GM19238 (cell line): ENCODE data around the gene NSMCE1.

ENCODE experiments used
- DNase-seq: peaks from one replicate; pipeline ENCODE4 v3.0.0; 2011; ENCODE audit warnings: low spot score; ENCODE audit not compliant: insufficient read length

Gene NSMCE1

DNA sequence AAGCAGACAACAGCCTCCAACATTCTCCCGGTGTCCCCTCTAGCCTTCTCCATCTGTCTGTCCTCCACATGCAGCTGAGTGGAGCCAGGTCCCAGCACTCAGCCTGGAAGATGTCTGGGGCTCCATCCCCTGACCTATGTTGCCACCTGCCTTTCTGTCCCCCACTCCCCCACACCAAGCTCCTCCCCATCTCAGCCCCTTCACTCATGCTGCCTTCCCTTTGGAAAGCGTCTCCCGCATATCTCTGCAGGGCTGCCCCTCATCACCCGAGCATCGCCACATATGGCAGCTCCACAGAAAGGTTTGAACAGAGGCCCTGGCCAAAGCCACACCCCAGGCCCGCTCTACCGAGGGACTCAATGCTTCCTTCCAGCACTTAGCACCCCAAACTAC is 24.2 kb downstream of the NSMCE1 start:
- no peak for DNase-seq

DNA sequence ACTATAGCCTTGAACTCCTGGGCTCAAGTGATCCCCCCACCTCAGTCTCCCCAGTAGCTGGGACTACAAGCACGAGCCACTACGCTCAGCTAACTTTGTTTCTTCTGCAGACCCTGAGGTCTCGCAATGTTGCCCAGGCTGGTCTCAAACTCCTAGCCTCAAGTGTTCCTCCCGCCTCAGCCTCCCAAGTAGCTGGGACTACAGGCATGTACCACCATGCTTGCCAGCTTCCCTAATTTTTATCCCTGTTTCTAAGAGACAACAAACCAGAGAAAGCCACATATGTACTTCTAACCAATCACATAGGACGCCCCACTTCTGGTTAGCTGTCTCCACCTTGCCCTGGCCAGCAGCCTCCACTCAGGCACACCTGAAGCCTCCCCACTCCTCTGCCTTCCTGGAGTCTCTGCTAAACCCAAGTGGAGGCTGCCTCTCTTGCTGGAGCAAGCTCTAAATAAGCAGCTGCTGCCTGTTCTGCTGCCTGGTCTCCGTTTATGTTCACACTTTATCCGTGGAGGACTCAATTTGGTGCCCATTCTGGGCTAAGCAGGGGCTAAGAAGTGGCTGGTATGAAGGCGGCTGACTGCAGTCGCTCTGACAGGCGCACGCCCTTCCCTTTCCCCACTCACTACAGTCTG is 24.7 kb downstream of the NSMCE1 start:
- DNase-seq: no peak

DNA sequence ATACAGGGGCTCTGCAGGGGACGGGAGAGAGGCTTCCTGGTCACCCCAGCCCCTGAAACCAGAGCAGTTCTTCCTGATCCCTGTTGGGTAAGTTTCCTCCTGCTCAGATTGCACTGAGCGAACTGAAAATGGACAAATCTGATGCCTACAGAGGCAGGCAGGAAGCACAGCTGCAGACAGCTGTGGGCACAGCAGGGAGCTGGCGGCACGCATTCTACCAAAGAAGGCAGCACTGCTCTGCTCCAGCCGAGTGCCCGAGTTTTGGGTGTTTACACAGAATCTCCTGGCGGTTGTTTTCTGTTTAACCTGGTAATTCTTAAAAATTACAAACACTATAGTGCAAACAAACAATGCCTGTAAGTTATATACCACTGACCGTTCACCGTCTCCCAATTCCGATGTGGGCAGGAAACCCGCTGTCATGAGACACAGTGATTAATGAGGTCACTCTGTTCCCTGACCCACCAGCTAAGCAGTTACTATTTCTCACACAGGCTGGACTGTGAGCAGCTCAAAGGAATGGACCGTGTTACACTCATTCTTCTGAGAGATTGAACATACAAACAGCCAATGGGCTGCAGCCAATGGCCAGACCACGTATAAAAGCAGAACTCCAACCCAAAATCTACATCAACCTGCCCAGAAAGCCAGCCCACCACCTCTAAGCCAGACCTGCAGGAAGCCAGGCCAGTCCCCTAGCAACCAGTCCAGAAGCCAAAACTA is 25.5 kb downstream of the NSMCE1 start:
- no peak for DNase-seq

DNA sequence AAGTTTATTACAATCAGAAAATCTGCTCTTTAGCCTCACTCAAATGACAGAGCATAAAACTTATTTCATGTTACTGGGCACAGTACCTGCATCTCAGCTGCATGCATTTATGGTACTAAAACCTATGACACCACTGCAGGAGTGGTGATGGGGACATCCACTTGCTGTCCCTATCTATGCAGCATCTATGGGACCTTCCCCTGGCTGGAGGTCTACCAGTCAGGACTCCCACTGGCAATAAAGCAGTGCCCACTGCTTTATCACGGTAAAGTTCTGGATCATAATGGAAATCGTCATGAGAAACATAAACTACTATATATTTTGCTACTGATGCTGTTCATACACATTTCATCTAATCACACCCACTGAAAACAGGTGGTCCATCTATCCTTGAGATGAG is 26.2 kb downstream of the NSMCE1 start:
- DNase-seq: no peak

DNA sequence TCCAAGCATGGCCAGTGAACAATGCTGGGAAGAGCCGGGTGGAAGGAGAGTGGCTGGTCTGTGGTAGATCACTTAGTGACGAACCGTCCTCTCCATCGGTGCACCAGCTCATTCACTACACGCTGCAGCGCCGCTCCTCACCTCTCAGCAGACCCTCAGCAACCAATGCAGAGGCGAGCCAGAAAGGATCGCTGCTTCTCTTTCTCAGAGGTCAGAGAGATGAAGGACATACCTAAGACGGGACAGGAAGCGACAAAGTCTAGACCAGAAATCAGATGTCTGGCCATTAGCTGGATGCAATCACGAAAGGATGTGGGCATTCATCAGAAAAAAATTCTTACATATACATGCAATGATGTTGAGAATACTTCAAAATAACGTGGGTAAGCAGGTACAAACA is 26.9 kb downstream of the NSMCE1 start:
- DNase-seq: no peak

DNA sequence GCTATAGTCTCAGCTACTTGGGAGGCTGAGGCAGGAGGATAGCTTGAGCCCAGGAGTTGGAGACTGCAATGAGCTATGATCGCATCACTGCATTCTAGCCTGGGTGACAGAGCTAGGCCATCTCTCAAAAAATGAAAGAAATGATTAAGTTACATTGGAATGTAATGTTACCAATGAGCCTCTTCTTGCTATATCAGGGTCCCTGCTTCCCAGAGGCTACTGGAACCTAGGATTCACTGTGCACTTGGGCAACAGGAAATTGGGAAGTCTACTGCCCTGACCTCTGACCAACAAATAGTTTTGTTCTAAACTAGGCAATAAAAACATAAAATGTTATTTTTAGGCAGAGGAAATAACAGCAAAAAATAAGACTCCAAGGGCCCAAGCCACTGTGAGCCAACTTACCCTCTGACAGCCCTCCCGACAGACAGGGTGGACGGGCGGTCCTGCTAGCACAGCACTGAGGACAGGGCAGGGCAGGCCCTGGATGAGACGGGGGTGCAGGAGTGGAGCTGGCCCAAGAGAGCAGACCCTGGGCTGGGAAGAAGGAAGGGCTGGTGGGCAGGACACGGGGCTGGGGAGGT is 27.5 kb downstream of the NSMCE1 start:
- DNase-seq: no peak

DNA sequence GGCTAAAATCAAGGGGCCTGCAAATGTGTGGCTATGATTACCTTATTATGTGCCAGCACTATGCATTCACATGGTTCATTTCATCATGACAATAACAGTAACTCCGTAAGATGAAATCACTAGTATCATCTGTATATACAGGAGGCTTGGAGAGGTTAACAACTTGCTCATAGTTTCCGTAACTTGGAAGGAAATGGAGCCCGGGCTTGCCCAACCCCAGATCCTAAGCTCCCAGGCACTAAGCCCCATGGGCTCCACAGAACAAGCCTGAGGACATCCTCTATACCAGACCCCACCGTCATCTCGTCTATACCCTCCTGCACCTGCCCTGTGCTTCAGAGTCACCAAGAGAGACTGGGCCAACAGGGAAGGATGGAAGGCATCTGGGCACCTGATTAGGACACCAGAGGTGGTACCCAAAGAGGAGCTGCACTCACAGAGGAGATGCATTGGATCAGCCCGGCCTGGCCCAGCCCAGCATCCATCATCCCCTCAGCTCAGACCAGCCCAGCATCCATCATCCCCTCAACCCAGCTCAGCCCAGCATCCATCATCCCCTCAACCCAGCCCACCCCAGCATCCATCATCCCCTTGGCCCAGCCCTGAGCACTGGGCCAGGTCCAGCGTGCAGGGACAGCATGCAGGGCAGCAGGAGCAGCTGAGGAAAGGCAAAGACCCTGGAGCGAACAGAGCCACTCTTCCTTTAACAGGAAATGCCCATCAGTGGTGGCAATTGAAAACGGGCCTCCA is 28.5 kb downstream of the NSMCE1 start:
- DNase-seq: no peak

DNA sequence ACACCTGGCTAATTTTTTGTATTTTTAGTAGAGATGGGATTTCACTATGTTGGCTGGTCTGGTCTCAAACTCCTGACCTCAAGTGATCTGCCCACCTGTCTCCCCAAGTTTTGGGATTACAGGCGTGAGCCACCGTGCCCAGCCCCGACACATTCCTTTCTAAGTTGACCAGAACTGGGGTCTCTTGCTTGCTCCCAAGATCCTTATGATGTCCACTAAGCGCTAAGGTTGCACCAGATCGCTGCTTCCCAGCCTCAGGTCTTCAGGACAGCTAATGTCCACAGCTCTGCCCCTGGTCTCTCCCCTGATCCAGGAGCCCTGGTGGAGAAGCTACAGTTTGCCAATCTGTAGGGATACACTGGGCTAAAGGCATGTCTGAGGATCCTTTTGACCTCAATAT is 29.5 kb downstream of the NSMCE1 start:
- no peak for DNase-seq

DNA sequence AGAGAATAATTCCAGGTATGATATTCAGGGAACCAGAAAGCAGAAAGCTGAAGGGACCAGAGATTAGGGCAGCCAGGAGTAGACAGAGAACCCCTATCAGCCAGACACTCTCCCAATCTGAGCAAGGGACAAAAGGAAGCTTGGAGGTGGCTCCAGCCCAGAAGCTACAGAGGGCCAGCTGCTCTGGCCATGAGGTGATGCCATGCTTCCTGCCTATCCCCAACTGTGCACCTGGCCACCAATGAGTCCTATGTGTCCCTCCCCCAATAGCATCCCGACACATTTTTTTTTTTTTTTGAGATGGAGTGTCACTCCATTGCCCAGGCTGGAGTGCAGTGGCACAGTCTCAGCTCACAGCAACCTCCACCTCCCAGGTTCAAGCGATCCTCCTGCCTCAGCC is 30.0 kb downstream of the NSMCE1 start:
- DNase-seq: no peak

DNA sequence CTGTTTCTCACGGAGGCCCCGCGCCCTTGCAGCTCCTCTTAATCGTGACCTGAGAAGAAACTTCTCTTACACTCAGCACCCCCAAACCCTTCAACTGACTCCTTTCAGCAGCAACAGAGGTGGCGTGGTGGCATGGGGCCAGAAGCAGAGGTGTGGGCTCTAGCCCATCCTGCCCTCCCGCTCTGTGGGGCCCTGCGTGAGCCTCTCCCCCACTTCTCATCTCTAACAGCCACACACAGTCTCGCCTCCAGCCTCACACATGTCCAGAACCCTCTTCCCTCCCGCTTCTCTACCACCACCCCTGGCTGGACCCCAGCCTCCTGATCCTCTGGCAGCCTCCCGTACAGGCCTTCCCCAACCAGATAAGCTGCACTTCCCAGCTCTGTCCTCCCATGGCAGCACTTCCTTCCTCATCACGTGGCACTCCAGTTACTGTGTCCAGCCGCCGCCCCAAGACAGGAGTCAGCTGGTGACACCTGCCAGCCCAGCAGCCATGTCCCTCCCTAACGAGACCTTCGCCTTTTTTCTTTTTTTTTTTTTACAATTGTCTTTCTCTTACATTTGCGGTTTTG is 30.5 kb downstream of the NSMCE1 start:
- no peak for DNase-seq

DNA sequence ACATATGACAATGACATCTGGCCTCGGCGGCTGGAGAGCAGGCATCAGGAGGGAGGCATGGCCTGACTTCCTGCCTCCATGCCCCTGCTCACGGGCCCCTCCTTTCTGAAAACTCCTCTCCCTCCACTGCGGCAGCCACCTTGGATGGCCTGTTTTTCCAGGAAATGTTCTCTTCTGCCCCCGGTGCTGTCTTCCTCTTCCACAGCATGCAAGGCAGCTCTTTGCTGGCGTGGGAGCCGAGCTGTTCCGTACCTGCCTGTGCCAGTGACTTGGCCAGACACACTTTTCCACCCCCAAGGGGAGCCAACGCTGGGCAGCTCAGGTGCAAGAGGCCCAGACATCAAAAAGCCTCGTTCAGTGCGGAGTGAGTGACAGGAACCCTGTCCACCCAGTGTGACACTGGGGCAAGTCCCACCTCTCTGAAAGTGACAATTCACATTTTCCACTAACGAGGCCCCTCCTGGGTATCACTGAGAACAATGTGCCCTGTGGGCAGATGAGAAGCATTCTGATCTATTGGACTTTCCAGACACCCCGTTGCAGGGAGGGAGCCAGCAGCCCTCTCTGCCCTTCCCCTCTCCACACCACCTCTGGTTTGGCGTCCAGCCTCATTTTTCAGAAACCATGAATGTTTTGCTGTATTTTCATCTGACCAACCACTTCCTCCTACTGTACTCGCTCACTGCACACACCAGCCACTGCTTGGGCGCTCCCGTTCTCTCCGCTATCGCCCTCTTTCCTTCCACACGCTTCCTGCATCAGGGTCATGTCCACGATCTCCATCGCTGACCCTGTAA is 31.2 kb downstream of the NSMCE1 start:
- DNase-seq: no peak

DNA sequence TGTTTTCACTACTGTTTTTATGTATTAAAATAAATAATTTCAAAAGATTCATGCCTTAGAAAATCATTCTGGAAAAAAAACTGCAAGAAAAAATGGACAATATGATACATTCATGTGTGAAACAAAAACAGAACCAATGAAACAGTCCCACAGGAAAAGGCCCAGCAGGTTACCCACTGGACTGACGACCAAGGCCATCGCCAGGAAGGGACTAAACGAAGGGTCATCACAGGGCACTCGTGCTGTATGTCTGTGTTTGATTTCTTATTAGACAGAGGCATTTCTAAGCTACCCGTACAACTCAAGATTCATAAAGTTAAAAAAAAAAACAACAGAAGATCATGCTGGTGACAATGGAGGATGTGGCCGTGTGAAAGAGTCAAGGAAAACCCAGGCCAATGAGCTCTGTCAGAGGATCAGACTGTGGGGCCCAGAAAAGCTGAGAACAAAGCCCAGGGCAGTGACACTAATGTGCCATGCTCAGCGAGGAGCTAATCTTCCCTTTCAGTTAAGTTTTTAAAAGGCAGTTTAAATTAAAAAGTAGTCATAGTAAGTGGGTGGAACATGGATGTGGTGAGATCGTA is 31.8 kb downstream of the NSMCE1 start:
- DNase-seq: no peak

DNA sequence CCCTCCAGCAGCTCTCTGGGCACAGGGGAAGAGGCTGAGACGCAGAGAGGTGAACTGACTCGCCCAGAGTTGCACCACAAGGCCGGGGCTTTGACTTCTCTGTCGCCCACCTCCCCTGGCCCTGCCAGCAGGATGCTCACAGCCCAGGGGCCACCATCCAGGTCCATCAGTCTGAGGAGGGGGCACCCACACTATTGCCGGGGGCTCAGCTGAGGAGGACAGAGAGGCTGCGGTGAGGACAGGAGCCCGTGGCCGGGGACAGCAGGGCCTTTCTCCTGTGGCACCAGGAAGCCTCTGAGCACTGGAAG is 32.7 kb downstream of the NSMCE1 start:
- DNase-seq: no peak

DNA sequence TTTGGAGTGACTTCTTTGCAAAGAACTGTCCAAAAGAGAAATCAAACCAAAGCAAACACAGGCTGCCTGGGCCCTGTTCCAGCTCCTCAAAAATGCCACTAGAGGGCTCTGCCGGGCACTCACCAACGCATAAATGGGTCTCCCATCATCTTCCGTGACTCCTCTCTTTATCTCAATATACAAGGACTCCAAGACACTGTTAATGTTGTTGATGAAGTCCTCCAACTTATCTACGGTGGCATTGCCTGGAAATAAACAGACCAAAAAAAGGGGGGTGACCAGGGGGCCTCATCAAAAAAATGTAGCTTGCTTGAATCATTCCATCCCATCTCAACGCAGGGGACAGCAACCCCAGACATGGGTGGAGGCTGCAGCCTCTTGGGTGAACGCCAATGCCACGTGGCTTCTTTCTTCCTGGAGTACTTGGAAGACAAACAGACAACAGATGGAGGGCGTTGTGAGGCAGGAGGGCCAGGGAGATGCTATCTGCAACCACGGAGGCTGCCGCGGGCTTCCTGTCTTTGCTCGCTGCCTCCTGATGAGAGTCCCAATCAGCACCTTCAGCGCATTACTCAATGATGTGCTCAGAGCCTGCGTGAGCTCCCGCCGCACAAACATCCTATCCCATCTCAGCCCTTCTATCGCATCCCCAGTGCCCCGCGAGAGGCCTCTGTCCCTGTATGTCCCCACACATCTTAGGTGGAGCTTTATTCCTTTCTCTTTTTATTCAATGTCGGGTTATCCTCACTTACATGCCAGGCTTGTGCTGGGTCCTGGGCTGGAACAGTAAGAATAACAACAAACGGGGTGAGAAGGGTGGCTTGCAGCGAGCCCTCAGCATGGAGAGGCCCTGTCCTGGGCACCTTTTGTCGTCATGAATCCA is 33.3 kb downstream of the NSMCE1 start:
- no peak for DNase-seq

DNA sequence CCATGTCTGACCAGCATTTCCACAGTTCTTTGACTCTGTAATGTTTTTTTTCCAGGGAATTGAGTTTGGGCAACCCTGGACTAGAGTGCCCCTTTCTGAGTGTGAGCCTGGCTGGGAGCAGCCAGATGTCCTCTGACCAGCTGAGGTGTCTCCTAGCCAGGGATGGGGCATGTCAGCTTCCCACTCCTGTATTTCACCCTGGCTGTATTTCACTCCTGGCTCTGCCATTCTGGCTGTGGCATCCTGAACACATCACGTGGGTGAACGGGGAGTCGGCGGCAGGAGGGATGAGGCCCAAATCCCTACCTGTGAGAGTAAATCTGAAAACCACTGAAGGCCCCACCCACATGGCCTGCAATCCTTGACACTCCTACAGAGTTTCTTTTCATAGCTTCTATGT is 34.0 kb downstream of the NSMCE1 start:
- no peak for DNase-seq

DNA sequence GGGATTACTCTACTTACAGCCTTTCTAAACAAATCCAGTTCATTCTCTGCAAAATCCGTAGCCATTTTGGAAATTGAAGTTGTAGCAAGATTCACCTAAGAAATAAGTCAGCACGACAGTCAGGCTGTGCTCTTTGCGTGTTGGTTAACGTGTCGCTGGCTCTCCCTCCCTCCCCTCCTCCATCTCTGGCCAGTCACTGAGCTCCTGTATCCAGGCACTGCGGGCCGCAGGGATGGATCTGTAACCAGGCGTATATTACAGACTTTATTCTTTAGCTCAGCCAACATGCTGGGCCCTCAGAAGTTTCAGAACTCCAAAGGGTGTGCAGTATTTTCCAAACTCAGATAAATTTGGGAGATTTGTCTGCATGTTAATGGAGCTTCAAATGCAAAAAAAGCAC is 34.4 kb downstream of the NSMCE1 start:
- no peak for DNase-seq

DNA sequence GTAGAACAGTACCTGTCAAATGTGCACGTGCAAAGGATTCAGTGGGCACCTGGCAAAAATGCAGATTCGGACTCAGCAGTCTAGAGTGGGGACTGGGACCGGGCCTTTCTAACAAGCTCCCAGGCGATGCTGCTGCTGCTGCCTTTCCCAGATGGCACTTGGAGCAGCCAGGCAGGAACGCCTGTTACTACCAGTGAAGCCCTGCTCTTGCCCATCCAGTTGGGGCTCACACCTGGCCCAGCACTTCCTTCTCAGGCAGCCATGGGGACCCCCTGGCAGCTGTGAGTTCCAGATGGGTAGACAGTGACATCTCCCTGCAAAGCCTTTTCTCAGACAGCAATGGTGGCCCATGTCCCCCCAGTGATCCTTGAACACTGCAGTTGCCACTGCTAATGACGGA is 34.8 kb downstream of the NSMCE1 start:
- no peak for DNase-seq

DNA sequence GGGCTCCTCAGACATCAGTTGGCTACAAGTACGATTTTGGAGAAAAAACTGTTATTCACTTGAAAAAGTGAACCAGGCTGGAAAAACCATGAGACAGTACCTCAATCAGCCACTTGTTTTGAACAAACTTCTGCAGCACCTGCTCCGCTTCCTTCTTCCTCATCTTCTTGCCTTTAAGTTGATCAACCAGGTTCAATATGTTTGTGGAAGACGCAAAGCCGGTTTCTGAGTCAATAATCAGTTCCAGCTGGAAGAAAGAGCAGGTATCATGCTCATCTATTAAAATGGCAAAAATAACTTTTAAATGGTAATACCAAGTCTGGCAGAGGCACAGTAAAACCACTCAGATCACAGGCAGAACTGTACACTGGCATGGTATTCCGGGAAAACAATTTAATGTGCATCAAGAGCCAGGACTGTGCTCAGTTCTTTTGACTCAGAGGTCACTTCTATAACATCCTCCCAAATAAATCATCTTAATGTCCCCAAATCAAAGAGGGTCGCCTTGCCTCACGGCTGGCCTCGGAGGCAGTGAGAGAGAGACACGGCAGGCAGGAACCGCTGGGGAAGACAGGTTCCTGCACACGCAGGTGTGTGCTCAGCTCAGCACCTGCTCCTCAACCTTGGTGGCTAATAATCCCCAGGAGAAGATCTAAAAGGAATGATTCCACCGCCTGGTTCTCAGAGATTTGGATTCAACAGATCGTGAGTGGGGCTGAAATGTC is 35.5 kb downstream of the NSMCE1 start:
- no peak for DNase-seq
